CD4-positive, alpha-beta memory T cell (primary cell): ENCODE measurements around the gene FAM200B. TPM values are rescaled to one million over a fixed set of nuclear protein-coding genes. Genes with fewer than 3 reads are reported as not detected.
A peak's percentile ranks its signal among the peaks of the same experiment; 100 is the strongest.

Experiments
- CTCF ChIA-PET: fragments of 350-600 bp; sonication (Branson Sonifier 250); formaldehyde crosslinking; loops from one replicate; lab custom pipeline; 2021; ENCODE audit warnings: inconsistent platforms; ENCODE audit not compliant: partially characterized antibody; lab: Charles Lee
- POLR2A ChIA-PET: fragments of 350-600 bp; sonication (Branson Sonifier 250); formaldehyde crosslinking; loops from one replicate; lab custom pipeline; 2021; ENCODE audit not compliant: partially characterized antibody; lab: Charles Lee
- DNase-seq, 5 donors: peaks; one replicate each; pipeline versions ENCODE4 v3.0.0 to v3.0.0-alpha.2; 2020 to 2022; ENCODE audit warnings: mixed read lengths in 1 of 5
- H3K27ac ChIP-seq: one replicate; pipeline ENCODE4 v1.7.0; 2013; ENCODE audit warnings: low read depth, low read length
- H3K27me3 ChIP-seq: 2 replicates; pipeline ENCODE4 v1.7.0; 2013; ENCODE audit warnings: mild to moderate bottlenecking, low read length, moderate library complexity; ENCODE audit not compliant: insufficient read depth
- H3K36me3 ChIP-seq: 2 replicates; pipeline ENCODE4 v1.7.0; 2013; ENCODE audit warnings: mild to moderate bottlenecking, low read length, moderate library complexity; ENCODE audit not compliant: insufficient read depth
- H3K4me1 ChIP-seq: 2 replicates; pipeline ENCODE4 v1.7.0; 2013; ENCODE audit warnings: mild to moderate bottlenecking, low read length, moderate library complexity; ENCODE audit not compliant: insufficient read depth
- H3K4me3 ChIP-seq, 2 donors: one replicate each; pipeline ENCODE4 v1.7.0; 2013; ENCODE audit warnings: low read length in 2 of 2, mild to moderate bottlenecking in 1 of 2
- H3K9me3 ChIP-seq, 2 donors: one replicate each; pipeline ENCODE4 v1.7.0; 2013; ENCODE audit warnings: low read length in 2 of 2, control low read depth in 1 of 2; ENCODE audit not compliant: control insufficient read depth in 1 of 2
- H3K27ac Mint-ChIP-seq, 7 donors: one replicate each; pipeline ENCODE4 v1.8.0; 2020 to 2021; ENCODE audit warnings: mixed read lengths in 7 of 7, mild to moderate bottlenecking in 6 of 7, inconsistent platforms in 3 of 7, moderate library complexity in 3 of 7
- H3K27me3 Mint-ChIP-seq, 2 donors: one replicate each; pipeline ENCODE4 v1.8.0; 2020 to 2021; ENCODE audit warnings: mixed read lengths in 2 of 2
- H3K36me3 Mint-ChIP-seq, 2 donors: one replicate each; pipeline ENCODE4 v1.8.0; 2020 to 2021; ENCODE audit warnings: mixed read lengths in 2 of 2, inconsistent platforms in 1 of 2, mild to moderate bottlenecking in 1 of 2
- H3K4me1 Mint-ChIP-seq, 4 donors: one replicate each; pipeline ENCODE4 v1.8.0; 2020 to 2021; ENCODE audit warnings: mixed read lengths in 4 of 4, mild to moderate bottlenecking in 1 of 4
- H3K4me3 Mint-ChIP-seq, 8 donors: one replicate each; pipeline ENCODE4 v1.8.0; 2020 to 2021; ENCODE audit warnings: mixed read lengths in 8 of 8, mild to moderate bottlenecking in 7 of 8, moderate library complexity in 6 of 8, inconsistent platforms in 3 of 8
- H3K9me3 Mint-ChIP-seq, 8 donors: one replicate each; pipeline ENCODE4 v1.8.0; 2020 to 2021; ENCODE audit warnings: mixed read lengths in 8 of 8, mild to moderate bottlenecking in 5 of 8, inconsistent platforms in 3 of 8, moderate library complexity in 1 of 8
- intact Hi-C: fragments of 100-400 bp; cut with micrococcal nuclease; formaldehyde crosslinking; loops from one replicate; pipeline ENCODE4 v1.15.1; 2023
- polyA plus RNA-seq, 2 donors: library from polyadenylated mRNA; unstranded; fragments of 300-500 nt; fragmentation: Illumina TruSeq; gene quantifications; one replicate each; pipeline ENCODE4 v1.2.3, GENCODE V29; 2021
- total RNA-seq, 2 experiments: library from RNA; stranded (reverse); gene quantifications; one replicate each; pipeline ENCODE4 v1.2.3, GENCODE V29; 2021

The FAM200B gene
- total and polyA plus RNA-seq, 4 experiments from 2014 or later = 35.5 to 86.8 (median 54.2) TPM

- Mint-ChIP-seq H3K27ac (no peak overlapping the region), H3K4me1 (no peaks in the 10 kb centered on the region), H3K36me3 (no peaks in the 10 kb centered on the region), H3K9me3 (no peaks in the 10 kb centered on the region), H3K27me3 (no peaks in the 10 kb centered on the region), H3K4me3 (no peak overlapping the region)
- no peaks in the 10 kb centered on the region for H3K9me3 ChIP-seq
- DNase-seq = no peak
- POLR2A ChIA-PET = no interaction called here
- H3K4me1 ChIP-seq = no peaks in the 10 kb centered on the region
- CTCF ChIA-PET = interaction anchor here (0.7 to 1.4 kb wide), 2 partner anchors 10 to 71 kb away, joined by 3 to 4 read pairs; no protein-coding TSS in a partner anchor
- no peaks in the 10 kb centered on the region for H3K27me3 ChIP-seq
- H3K36me3 ChIP-seq = no peaks in the 10 kb centered on the region
- intact Hi-C loops = no loop called here
- H3K27ac ChIP-seq = no peak overlapping the region
- no peak overlapping the region for H3K4me3 ChIP-seq
These were observed 36.2 kb downstream of the FAM200B start for GRCh38 chr4:15717657-15718416.

GRCh38 chr4:15718465-15718864, 36.8 kb downstream of the FAM200B start:
- no peak overlapping the region for H3K27ac Mint-ChIP-seq
- H3K4me3 Mint-ChIP-seq = no peak overlapping the region
- no peaks in the 10 kb centered on the region for H3K36me3 Mint-ChIP-seq
- Histone ChIP-seq H3K36me3 (no peaks in the 10 kb centered on the region), H3K27me3 (no peaks in the 10 kb centered on the region), H3K4me3 (no peak overlapping the region), H3K9me3 (no peaks in the 10 kb centered on the region), H3K27ac (no peak overlapping the region), H3K4me1 (no peaks in the 10 kb centered on the region)
- no peaks in the 10 kb centered on the region for H3K9me3 Mint-ChIP-seq
- intact Hi-C loops = no loop called here
- POLR2A ChIA-PET = no interaction called here
- CTCF ChIA-PET = interaction anchor here (0.7 to 1.4 kb wide), 2 partner anchors 9 to 70 kb away, joined by 3 to 4 read pairs; no protein-coding TSS in a partner anchor
- no peaks in the 10 kb centered on the region for H3K4me1 Mint-ChIP-seq
- DNase-seq = no peak
- no peaks in the 10 kb centered on the region for H3K27me3 Mint-ChIP-seq

- no peaks in the 10 kb centered on the region for H3K36me3 Mint-ChIP-seq
These were observed 37.3 kb downstream of the FAM200B start for GRCh38 chr4:15718959-15719358.

GRCh38 chr4:15719506-15719905, 37.9 kb downstream of the FAM200B start:
- ChIA-PET POLR2A (interaction anchor here (1.4 kb wide), 1 partner anchor 37 kb away, joined by 4 read pairs; no protein-coding TSS in a partner anchor), CTCF (interaction anchor here (0.9 kb wide), 1 partner anchor 236 kb away, joined by 3 read pairs; no protein-coding TSS in a partner anchor)
- Histone ChIP-seq H3K27me3 (no peaks in the 10 kb centered on the region), H3K27ac (no peak overlapping the region), H3K36me3 (no peaks in the 10 kb centered on the region), H3K4me1 (no peaks in the 10 kb centered on the region), H3K9me3 (no peaks in the 10 kb centered on the region), H3K4me3 (no peak overlapping the region)
- H3K27ac Mint-ChIP-seq = no peak overlapping the region
- no peaks in the 10 kb centered on the region for H3K27me3 Mint-ChIP-seq
- intact Hi-C loops = no loop called here
- H3K36me3 Mint-ChIP-seq = no peaks in the 10 kb centered on the region
- no peak overlapping the region for H3K4me3 Mint-ChIP-seq
- H3K9me3 Mint-ChIP-seq = no peaks in the 10 kb centered on the region
- DNase-seq = no peak
- H3K4me1 Mint-ChIP-seq = no peaks in the 10 kb centered on the region

More at GRCh38 chr4:15718959-15719358, 37.3 kb downstream of the FAM200B start:
- Mint-ChIP-seq H3K4me3 (no peak overlapping the region), H3K27me3 (no peaks in the 10 kb centered on the region), H3K27ac (no peak overlapping the region), H3K9me3 (no peaks in the 10 kb centered on the region), H3K4me1 (no peaks in the 10 kb centered on the region)
- ChIA-PET CTCF (no interaction called here), POLR2A (interaction anchor here (1.4 kb wide), 1 partner anchor 37 kb away, joined by 4 read pairs; no protein-coding TSS in a partner anchor)
- intact Hi-C loops = no loop called here
- H3K27ac ChIP-seq = no peak overlapping the region
- no peaks in the 10 kb centered on the region for H3K4me1 ChIP-seq
- no peak overlapping the region for H3K4me3 ChIP-seq
- no peak for DNase-seq
- H3K27me3 ChIP-seq = no peaks in the 10 kb centered on the region
- H3K9me3 ChIP-seq = no peaks in the 10 kb centered on the region
- no peaks in the 10 kb centered on the region for H3K36me3 ChIP-seq

- Mint-ChIP-seq H3K4me3 (no peak overlapping the region), H3K27me3 (no peaks in the 10 kb centered on the region), H3K36me3 (no peaks in the 10 kb centered on the region), H3K4me1 (peaks cover 2 to 6% (median 6%) of the 10 kb centered on the region in 4 donors), H3K9me3 (no peaks in the 10 kb centered on the region), H3K27ac (no peak overlapping the region)
- intact Hi-C loops = no loop called here
- Histone ChIP-seq H3K27me3 (no peaks in the 10 kb centered on the region), H3K36me3 (no peaks in the 10 kb centered on the region), H3K4me1 (peaks cover 7% of the 10 kb centered on the region), H3K9me3 (no peaks in the 10 kb centered on the region), H3K4me3 (no peak overlapping the region), H3K27ac (no peak overlapping the region)
- ChIA-PET POLR2A (no interaction called here), CTCF (interaction anchor here (0.7 to 1.2 kb wide), 2 partner anchors 9 to 11 kb away, joined by 3 read pairs; no protein-coding TSS in a partner anchor)
- DNase-seq = no peak
These were observed 39.2 kb downstream of the FAM200B start for GRCh38 chr4:15720851-15721250.

GRCh38 chr4:15725608-15726007, 44.0 kb downstream of the FAM200B start:
- CTCF ChIA-PET = interaction anchor here (1.8 kb wide), 1 partner anchor 31 kb away, joined by 5 read pairs; no protein-coding TSS in a partner anchor
- H3K4me1 Mint-ChIP-seq = peaks cover 4 to 10% (median 7%) of the 10 kb centered on the region in 4 donors
- no peaks in the 10 kb centered on the region for H3K36me3 Mint-ChIP-seq
- H3K4me3 Mint-ChIP-seq = peak overlapping the region in 1 of 8 donors; percentile 3
- DNase-seq = peak in 4 of 5 donors; percentile 18 to 42 (median 28)
- peak overlapping the region in 6 of 7 donors; percentile 8 to 65 (median 31) for H3K27ac Mint-ChIP-seq
- H3K9me3 Mint-ChIP-seq = no peaks in the 10 kb centered on the region
- Histone ChIP-seq H3K36me3 (no peaks in the 10 kb centered on the region), H3K9me3 (no peaks in the 10 kb centered on the region), H3K4me1 (peaks cover 7% of the 10 kb centered on the region), H3K4me3 (no peak overlapping the region), H3K27ac (no peak overlapping the region), H3K27me3 (no peaks in the 10 kb centered on the region)
- POLR2A ChIA-PET = no interaction called here
- intact Hi-C loops = no loop called here
- H3K27me3 Mint-ChIP-seq = no peaks in the 10 kb centered on the region

GRCh38 chr4:15729910-15730533, 48.4 kb downstream of the FAM200B start:
- H3K4me1 Mint-ChIP-seq = peaks cover 4 to 11% (median 8%) of the 10 kb centered on the region in 4 donors
- H3K27ac Mint-ChIP-seq = no peak overlapping the region
- intact Hi-C loops = loop anchor here (1.0 kb wide), 3 partner anchors 26 to 152 kb away; no protein-coding TSS in a partner anchor
- DNase-seq = peak in 4 of 5 donors; percentile 46 to 60 (median 54)
- H3K9me3 Mint-ChIP-seq = no peaks in the 10 kb centered on the region
- H3K4me3 ChIP-seq = no peak overlapping the region
- H3K27me3 Mint-ChIP-seq = peaks cover 1 to 2% of the 10 kb centered on the region in 2 donors
- no peaks in the 10 kb centered on the region for H3K36me3 ChIP-seq
- H3K27ac ChIP-seq = no peak overlapping the region
- CTCF ChIA-PET = interaction anchor here (0.7 to 5.4 kb wide), 11 partner anchors 9 to 271 kb away, joined by 3 to 28 read pairs (median 7); no protein-coding TSS in a partner anchor
- POLR2A ChIA-PET = no interaction called here
- no peak overlapping the region for H3K4me3 Mint-ChIP-seq
- H3K9me3 ChIP-seq = no peaks in the 10 kb centered on the region
- H3K4me1 ChIP-seq = peaks cover 3% of the 10 kb centered on the region
- H3K27me3 ChIP-seq = no peaks in the 10 kb centered on the region
- H3K36me3 Mint-ChIP-seq = no peaks in the 10 kb centered on the region
